K562 (cell line): ENCODE data around the gene BLTP2. TPM values are rescaled to one million over a fixed set of nuclear protein-coding genes. Genes with fewer than 3 reads are reported as not detected.
A peak's percentile ranks its signal among the peaks of the same experiment; 100 is the strongest.

Experiments used
- BCOR ChIP-seq: fragments of 450-650 bp; IDR thresholded peaks from 2 replicates; pipeline ENCODE4 v1.6.1; 2016
- CHD4 ChIP-seq: fragments of 200-600 bp; sonication (generic); IDR thresholded peaks from 3 replicates; pipeline ENCODE4 v1.6.1; 2012; ENCODE audit warnings: low read depth, mild to moderate bottlenecking, mixed read lengths, low read length, inconsistent platforms; ENCODE audit not compliant: insufficient read depth, insufficient replicate concordance, poor library complexity, severe bottlenecking
- FOSL1 ChIP-seq: fragments of 200-800 bp; sonication (Bioruptor generic); conservative IDR thresholded peaks from 2 replicates; pipeline ENCODE4 v1.6.1; 2016; ENCODE audit warnings: missing genetic modification characterization, missing compliant biosample characterization
- FOXP1 ChIP-seq: sonication (generic); formaldehyde crosslinking; IDR thresholded peaks from 2 replicates; pipeline ENCODE4 v1.8.0; 2022; ENCODE audit warnings: mild to moderate bottlenecking, missing genetic modification reagents
- GATAD2B ChIP-seq: fragments of 450-650 bp; IDR thresholded peaks from 2 replicates; pipeline ENCODE4 v1.6.1; 2017; ENCODE audit warnings: mild to moderate bottlenecking, borderline replicate concordance
- HNRNPH1 ChIP-seq: fragments of 200-400 bp; formaldehyde crosslinking; optimal IDR thresholded peaks from 2 replicates; pipeline ENCODE3; 2017; ENCODE audit warnings: low read depth, mild to moderate bottlenecking, low read length, moderate library complexity
- MAFK ChIP-seq: IDR thresholded peaks from 2 replicates; pipeline ENCODE4 v1.6.1; 2011; ENCODE audit warnings: low read length, improper control_type of control experiment
- MEF2A ChIP-seq: IDR thresholded peaks from 2 replicates; pipeline ENCODE4 v1.6.1; 2011; ENCODE audit warnings: low read depth, mild to moderate bottlenecking, low read length, moderate library complexity; ENCODE audit not compliant: control insufficient read depth
- MYC ChIP-seq, 2 experiments: fragments of 250-450 bp in 1 of 2; sonication (Bioruptor Pico) in 1 of 2; IDR thresholded peaks; 2 replicates each; pipeline versions ENCODE4 v1.5.1 to v1.6.1; 2012 to 2021; ENCODE audit warnings: low read depth in 2 of 2, borderline replicate concordance in 1 of 2, improper control_type of control experiment in 1 of 2, low read length in 1 of 2, mild to moderate bottlenecking in 1 of 2, moderate library complexity in 1 of 2
- PHF20 ChIP-seq: fragments of 450-650 bp; IDR thresholded peaks from 2 replicates; pipeline ENCODE4 v1.6.1; 2018; ENCODE audit not compliant: partially characterized antibody
- POLR2AphosphoS2 ChIP-seq: IDR thresholded peaks from 2 replicates; pipeline ENCODE4 v1.6.1; 2012; ENCODE audit warnings: low read length, improper control_type of control experiment
- TBP ChIP-seq: optimal IDR thresholded peaks from 2 replicates; pipeline ENCODE3; 2011; ENCODE audit warnings: low read depth, low read length, improper control_type of control experiment
- TCF7 ChIP-seq: sonication (generic); IDR thresholded peaks from 2 replicates; pipeline ENCODE4 v1.6.1; 2016; ENCODE audit warnings: antibody characterized with exemption, borderline replicate concordance
- TCFL5 ChIP-seq: fragments of 250-450 bp; sonication (Bioruptor Pico); conservative IDR thresholded peaks from 2 replicates; pipeline ENCODE4 v1.6.1; 2021; ENCODE audit warnings: mild to moderate bottlenecking, moderate library complexity, matching md5 sums
- ZNF121 ChIP-seq: sonication (generic); formaldehyde crosslinking; conservative IDR thresholded peaks from 2 replicates; pipeline ENCODE4 v1.8.0; 2022; ENCODE audit warnings: missing genetic modification reagents
- ZNF24 ChIP-seq: fragments of 450-650 bp; IDR thresholded peaks from 2 replicates; pipeline ENCODE4 v1.6.1; 2016
- ZSCAN32 ChIP-seq: fragments of 450-650 bp; formaldehyde crosslinking; IDR thresholded peaks from 2 replicates; pipeline ENCODE4 v1.4.0; 2020; ENCODE audit warnings: mild to moderate bottlenecking, moderate library complexity
- ZZZ3 ChIP-seq: fragments of 450-650 bp; IDR thresholded peaks from 2 replicates; pipeline ENCODE4 v1.6.1; 2016; ENCODE audit warnings: antibody characterized with exemption, mild to moderate bottlenecking, moderate library complexity
- polyA plus RNA-seq, 8 experiments: library from polyadenylated mRNA; depleted of rRNA in 4 of 8; stranded (reverse) in 5 of 8; unstranded in 3 of 8; fragments of >200 nt; fragmentation: Nextera tagmentation in 2 of 8; fragmentation: Illumina TruSeq in 1 of 8; extraction: Ambion mirVana in 2 of 8; extraction: Trizol in 1 of 8; gene quantifications; 2 replicates each; pipeline versions ENCODE4 v1.2.1 to v1.2.3, GENCODE V29; 2011 to 2014; ENCODE audit warnings: inconsistent platforms in 1 of 8, missing spikeins in 1 of 8
- total RNA-seq, 7 experiments: library from RNA; depleted of rRNA in 6 of 7; stranded (reverse); fragments of >200 nt in 6 of 7; fragmentation: Illumina TruSeq in 2 of 7; extraction: Trizol in 2 of 7; gene quantifications; 2 replicates each; pipeline versions ENCODE4 v1.2.1 to v1.2.3, GENCODE V29; 2011 to 2021; ENCODE audit warnings: low replicate concordance in 1 of 7
- TF ChIP-seq, protein P1 (sequence below): fragments of 450-650 bp; IDR thresholded peaks from 2 replicates; pipeline ENCODE4 v1.6.1; 2016
- TF ChIP-seq, protein P2 (sequence below): sonication (generic); formaldehyde crosslinking; IDR thresholded peaks from 2 replicates; pipeline ENCODE4 v1.8.1; 2023; ENCODE audit warnings: mild to moderate bottlenecking, missing genetic modification reagents
- TF ChIP-seq, protein P3 (sequence below): fragments of 250-450 bp; sonication (Bioruptor Pico); IDR thresholded peaks from 2 replicates; pipeline ENCODE4 v1.8.0; 2022; ENCODE audit warnings: moderate library complexity, mild to moderate bottlenecking, inconsistent platforms
- TF ChIP-seq, protein P4 (sequence below): sonication (generic); formaldehyde crosslinking; IDR thresholded peaks from 2 replicates; pipeline ENCODE4 v1.8.0; 2023; ENCODE audit warnings: mild to moderate bottlenecking, missing genetic modification reagents

Gene BLTP2
- total and polyA plus RNA-seq, 9 of the 15 experiments (the other 6 are each of a cell fraction or from before 2014, with no cell fraction given) = 14.7 to 174 (median 103) TPM

DNA sequence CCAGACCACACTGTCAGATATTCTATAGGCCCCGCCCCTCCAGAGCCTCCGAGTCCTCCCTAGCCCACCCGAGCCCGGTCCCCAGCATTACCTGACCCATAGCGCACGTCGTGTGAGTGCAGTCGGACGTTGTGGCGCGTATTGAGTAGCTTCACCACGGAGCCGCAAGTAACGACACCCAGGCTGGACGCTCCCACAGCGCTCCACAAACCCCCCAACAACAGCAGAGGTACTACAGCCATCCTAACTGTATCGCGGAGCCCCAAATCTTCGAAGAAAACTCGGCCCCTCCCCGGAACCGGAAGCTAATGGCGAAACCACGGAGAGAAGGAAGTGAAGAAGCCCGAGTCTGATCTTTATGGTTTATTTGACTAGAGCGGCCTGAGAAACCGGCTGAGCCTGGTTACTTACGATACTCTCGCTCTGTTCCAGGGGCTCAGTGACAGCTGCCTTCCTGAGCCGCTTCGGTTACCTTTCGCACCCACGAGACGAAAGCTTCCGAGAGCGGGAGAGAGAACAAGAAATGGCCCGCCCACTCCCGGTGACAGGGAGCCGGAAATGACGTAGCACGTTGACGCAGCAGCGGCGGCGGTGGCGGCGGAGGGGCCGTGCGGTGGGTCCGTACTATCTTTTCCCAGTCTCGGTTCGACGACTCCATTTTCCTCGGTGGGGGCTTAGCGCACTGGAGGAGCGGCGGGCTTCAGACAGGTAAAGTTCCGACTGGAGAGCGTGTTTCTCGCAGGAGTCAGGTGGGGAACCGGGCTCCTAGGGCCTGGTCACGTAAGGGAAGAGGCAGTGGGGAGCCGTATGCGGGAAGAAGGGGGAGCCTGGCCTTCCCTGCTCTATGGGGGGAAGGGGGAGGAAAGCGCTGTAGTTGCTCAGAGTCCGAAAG is 16.9 kb upstream of the BLTP2 start, which contains the start of the genes SDF2 and SUPT6H (continued):
- TF ChIP-seq FOSL1 (tag) (peak; percentile 32), TCF7 (no peak), POLR2AphosphoS2 (peak; percentile 50; the same call in 1 of the 2 replicates), ZZZ3 (no peak; the same call in 1 of the 2 replicates), BCOR (peak; percentile 49; the same call in 1 of the 2 replicates), FOXP1 (CRISPR knock-in tag) (no peak), ZNF24 (0 out of 2 replicates have a peak, but pooled peaks have one; percentile 9), TCFL5 (CRISPR knock-in tag) (no peak), PHF20 (peak; percentile 95), ZNF121 (CRISPR knock-in tag) (no peak), MAFK (peak; percentile 22; the same call in 1 of the 2 replicates), HNRNPH1 (no peak), MEF2A (no peak), CHD4 (no peak), ZSCAN32 (CRISPR knock-in tag) (peak; percentile 16; the same call in 1 of the 2 replicates), MYC (IDR thresholded peaks at IDR 0.05; ENCODE audit: low read depth, low read length) (peak; percentile 75), MYC (CRISPR knock-in tag; IDR thresholded peaks at IDR 0.05; ENCODE audit: borderline replicate concordance, low read depth) (peak; percentile 64; the same call in 1 of the 2 replicates), GATAD2B (peak; percentile 73; the same call in 1 of the 2 replicates), TBP (peak; percentile 77)
- TF ChIP-seq, protein P1, sequence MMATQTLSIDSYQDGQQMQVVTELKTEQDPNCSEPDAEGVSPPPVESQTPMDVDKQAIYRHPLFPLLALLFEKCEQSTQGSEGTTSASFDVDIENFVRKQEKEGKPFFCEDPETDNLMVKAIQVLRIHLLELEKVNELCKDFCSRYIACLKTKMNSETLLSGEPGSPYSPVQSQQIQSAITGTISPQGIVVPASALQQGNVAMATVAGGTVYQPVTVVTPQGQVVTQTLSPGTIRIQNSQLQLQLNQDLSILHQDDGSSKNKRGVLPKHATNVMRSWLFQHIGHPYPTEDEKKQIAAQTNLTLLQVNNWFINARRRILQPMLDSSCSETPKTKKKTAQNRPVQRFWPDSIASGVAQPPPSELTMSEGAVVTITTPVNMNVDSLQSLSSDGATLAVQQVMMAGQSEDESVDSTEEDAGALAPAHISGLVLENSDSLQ = peak; percentile 84
- TF ChIP-seq, protein P2, sequence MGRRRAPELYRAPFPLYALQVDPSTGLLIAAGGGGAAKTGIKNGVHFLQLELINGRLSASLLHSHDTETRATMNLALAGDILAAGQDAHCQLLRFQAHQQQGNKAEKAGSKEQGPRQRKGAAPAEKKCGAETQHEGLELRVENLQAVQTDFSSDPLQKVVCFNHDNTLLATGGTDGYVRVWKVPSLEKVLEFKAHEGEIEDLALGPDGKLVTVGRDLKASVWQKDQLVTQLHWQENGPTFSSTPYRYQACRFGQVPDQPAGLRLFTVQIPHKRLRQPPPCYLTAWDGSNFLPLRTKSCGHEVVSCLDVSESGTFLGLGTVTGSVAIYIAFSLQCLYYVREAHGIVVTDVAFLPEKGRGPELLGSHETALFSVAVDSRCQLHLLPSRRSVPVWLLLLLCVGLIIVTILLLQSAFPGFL = no peak
- TF ChIP-seq, protein P3, sequence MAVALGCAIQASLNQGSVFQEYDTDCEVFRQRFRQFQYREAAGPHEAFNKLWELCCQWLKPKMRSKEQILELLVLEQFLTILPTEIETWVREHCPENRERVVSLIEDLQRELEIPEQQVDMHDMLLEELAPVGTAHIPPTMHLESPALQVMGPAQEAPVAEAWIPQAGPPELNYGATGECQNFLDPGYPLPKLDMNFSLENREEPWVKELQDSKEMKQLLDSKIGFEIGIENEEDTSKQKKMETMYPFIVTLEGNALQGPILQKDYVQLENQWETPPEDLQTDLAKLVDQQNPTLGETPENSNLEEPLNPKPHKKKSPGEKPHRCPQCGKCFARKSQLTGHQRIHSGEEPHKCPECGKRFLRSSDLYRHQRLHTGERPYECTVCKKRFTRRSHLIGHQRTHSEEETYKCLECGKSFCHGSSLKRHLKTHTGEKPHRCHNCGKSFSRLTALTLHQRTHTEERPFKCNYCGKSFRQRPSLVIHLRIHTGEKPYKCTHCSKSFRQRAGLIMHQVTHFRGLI (CRISPR knock-in tag) = no peak
- TF ChIP-seq, protein P4, sequence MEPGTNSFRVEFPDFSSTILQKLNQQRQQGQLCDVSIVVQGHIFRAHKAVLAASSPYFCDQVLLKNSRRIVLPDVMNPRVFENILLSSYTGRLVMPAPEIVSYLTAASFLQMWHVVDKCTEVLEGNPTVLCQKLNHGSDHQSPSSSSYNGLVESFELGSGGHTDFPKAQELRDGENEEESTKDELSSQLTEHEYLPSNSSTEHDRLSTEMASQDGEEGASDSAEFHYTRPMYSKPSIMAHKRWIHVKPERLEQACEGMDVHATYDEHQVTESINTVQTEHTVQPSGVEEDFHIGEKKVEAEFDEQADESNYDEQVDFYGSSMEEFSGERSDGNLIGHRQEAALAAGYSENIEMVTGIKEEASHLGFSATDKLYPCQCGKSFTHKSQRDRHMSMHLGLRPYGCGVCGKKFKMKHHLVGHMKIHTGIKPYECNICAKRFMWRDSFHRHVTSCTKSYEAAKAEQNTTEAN (CRISPR knock-in tag) = 0 out of 2 replicates have a peak, but pooled peaks have one; percentile 51
